ENCODE data around the gene GPS2.
A peak's percentile ranks its signal among the peaks of the same experiment; 100 is the strongest.

Gene GPS2

GRCh38 chr17:7322520-7323194 is 7.5 kb upstream of the GPS2 start:
- Mint-ChIP-seq H3K27me3 (no peaks in the 10 kb centered on the region), H3K27ac (ENCODE audit: low read depth) (no peak overlapping the region), H3K4me1 (peaks cover 5% of the 10 kb centered on the region), H3K4me3 (no peak overlapping the region), H3K9me3 (no peaks in the 10 kb centered on the region), H3K36me3 (ENCODE audit: insufficient read depth) (peaks cover 11% of the 10 kb centered on the region)
- DNase-seq (ENCODE audit: low spot score in 2 of 2), result no peak
- no peak for ATAC-seq (replicated peaks; ENCODE audit: extremely low read depth, poor library complexity, severe bottlenecking)

- no peak overlapping the region for H3K27ac Mint-ChIP-seq (ENCODE audit: low read depth)
- H3K27me3 Mint-ChIP-seq, result no peaks in the 10 kb centered on the region
- DNase-seq (ENCODE audit: low spot score in 2 of 2) (no peak), ATAC-seq (replicated peaks; ENCODE audit: extremely low read depth, poor library complexity, severe bottlenecking) (no peak)
- H3K4me3 Mint-ChIP-seq, result no peak overlapping the region
- no peaks in the 10 kb centered on the region for H3K9me3 Mint-ChIP-seq
- H3K36me3 Mint-ChIP-seq (ENCODE audit: insufficient read depth), result peaks cover 9% of the 10 kb centered on the region
- peaks cover 6% of the 10 kb centered on the region for H3K4me1 Mint-ChIP-seq
These were observed 6.3 kb upstream of the GPS2 start for GRCh38 chr17:7321466-7321865.

- H3K9me3 Mint-ChIP-seq, result no peaks in the 10 kb centered on the region
- DNase-seq (ENCODE audit: low spot score in 2 of 2), result no peak
- H3K4me1 Mint-ChIP-seq, result peaks cover 29% of the 10 kb centered on the region
- no peak overlapping the region for H3K4me3 Mint-ChIP-seq
- no peaks in the 10 kb centered on the region for H3K27me3 Mint-ChIP-seq
- no peak for ATAC-seq (replicated peaks; ENCODE audit: extremely low read depth, poor library complexity, severe bottlenecking)
- no peak overlapping the region for H3K27ac Mint-ChIP-seq (ENCODE audit: low read depth)
- H3K36me3 Mint-ChIP-seq (ENCODE audit: insufficient read depth), result peaks cover 28% of the 10 kb centered on the region
These were observed 3.1 kb upstream of the GPS2 start for GRCh38 chr17:7318121-7318860.

GRCh38 chr17:7317161-7317803 is 2.1 kb upstream of the GPS2 start:
- no peak for ATAC-seq (replicated peaks; ENCODE audit: extremely low read depth, poor library complexity, severe bottlenecking)

GRCh38 chr17:7315570-7316235 is 543 bp upstream of the GPS2 start:
- H3K27me3 Mint-ChIP-seq, result no peaks in the 10 kb centered on the region
- peaks cover 51% of the 10 kb centered on the region for H3K4me1 Mint-ChIP-seq
- no peak for DNase-seq (ENCODE audit: low spot score in 2 of 2)
- no peaks in the 10 kb centered on the region for H3K9me3 Mint-ChIP-seq
- peak overlapping the region; percentile 94 for H3K4me3 Mint-ChIP-seq
- H3K36me3 Mint-ChIP-seq (ENCODE audit: insufficient read depth), result peaks cover 48% of the 10 kb centered on the region
- peak overlapping the region; percentile 93 for H3K27ac Mint-ChIP-seq (ENCODE audit: low read depth)
- ATAC-seq (replicated peaks; ENCODE audit: extremely low read depth, poor library complexity, severe bottlenecking), result no peak

More at GRCh38 chr17:7317161-7317803, 2.1 kb upstream of the GPS2 start:
- H3K4me3 Mint-ChIP-seq, result peak overlapping the region; percentile 31
- H3K27ac Mint-ChIP-seq (ENCODE audit: low read depth), result no peak overlapping the region
- no peaks in the 10 kb centered on the region for H3K27me3 Mint-ChIP-seq
- H3K9me3 Mint-ChIP-seq, result no peaks in the 10 kb centered on the region
- DNase-seq (ENCODE audit: low spot score in 2 of 2), result no peak
- H3K4me1 Mint-ChIP-seq, result peaks cover 39% of the 10 kb centered on the region
- peaks cover 38% of the 10 kb centered on the region for H3K36me3 Mint-ChIP-seq (ENCODE audit: insufficient read depth)

GRCh38 chr17:7313890-7314718 is 1.1 kb downstream of the GPS2 start:
- H3K4me3 Mint-ChIP-seq, result peak overlapping the region; percentile 94
- H3K9me3 Mint-ChIP-seq, result no peaks in the 10 kb centered on the region
- H3K36me3 Mint-ChIP-seq (ENCODE audit: insufficient read depth), result peaks cover 61% of the 10 kb centered on the region
- H3K27ac Mint-ChIP-seq (ENCODE audit: low read depth), result peak overlapping the region; percentile 93
- H3K27me3 Mint-ChIP-seq, result no peaks in the 10 kb centered on the region
- no peak for ATAC-seq (replicated peaks; ENCODE audit: extremely low read depth, poor library complexity, severe bottlenecking)
- H3K4me1 Mint-ChIP-seq, result peaks cover 67% of the 10 kb centered on the region
- DNase-seq (ENCODE audit: low spot score in 2 of 2), result no peak

- no peaks in the 10 kb centered on the region for H3K27me3 Mint-ChIP-seq
- DNase-seq (ENCODE audit: low spot score in 2 of 2), result no peak
- H3K9me3 Mint-ChIP-seq, result no peaks in the 10 kb centered on the region
- H3K4me3 Mint-ChIP-seq, result peak overlapping the region; percentile 94
- peaks cover 67% of the 10 kb centered on the region for H3K36me3 Mint-ChIP-seq (ENCODE audit: insufficient read depth)
- H3K27ac Mint-ChIP-seq (ENCODE audit: low read depth), result peak overlapping the region; percentile 73
- no peak for ATAC-seq (replicated peaks; ENCODE audit: extremely low read depth, poor library complexity, severe bottlenecking)
- H3K4me1 Mint-ChIP-seq, result peaks cover 73% of the 10 kb centered on the region
These were observed 1.9 kb downstream of the GPS2 start for GRCh38 chr17:7313088-7313889.

GRCh38 chr17:7312432-7313087 is 2.6 kb downstream of the GPS2 start:
- no peak for DNase-seq (ENCODE audit: low spot score in 2 of 2)

GRCh38 chr17:7311110-7311705 is 4.0 kb downstream of the GPS2 start:
- ATAC-seq (replicated peaks; ENCODE audit: extremely low read depth, poor library complexity, severe bottlenecking) (no peak), DNase-seq (ENCODE audit: low spot score in 2 of 2) (no peak)
- H3K9me3 Mint-ChIP-seq, result no peaks in the 10 kb centered on the region
- H3K27ac Mint-ChIP-seq (ENCODE audit: low read depth), result peak overlapping the region; percentile 95
- H3K4me3 Mint-ChIP-seq, result peak overlapping the region; percentile 79
- H3K36me3 Mint-ChIP-seq (ENCODE audit: insufficient read depth), result peaks cover 76% of the 10 kb centered on the region
- no peaks in the 10 kb centered on the region for H3K27me3 Mint-ChIP-seq
- H3K4me1 Mint-ChIP-seq, result peaks cover 69% of the 10 kb centered on the region

More at GRCh38 chr17:7312432-7313087, 2.6 kb downstream of the GPS2 start:
- Mint-ChIP-seq H3K27me3 (no peaks in the 10 kb centered on the region), H3K4me3 (peak overlapping the region; percentile 94), H3K27ac (ENCODE audit: low read depth) (peak overlapping the region; percentile 73), H3K36me3 (ENCODE audit: insufficient read depth) (peaks cover 67% of the 10 kb centered on the region), H3K4me1 (peaks cover 73% of the 10 kb centered on the region), H3K9me3 (no peaks in the 10 kb centered on the region)
- no peak for ATAC-seq (replicated peaks; ENCODE audit: extremely low read depth, poor library complexity, severe bottlenecking)

GRCh38 chr17:7309628-7310027 is 5.5 kb downstream of the GPS2 start:
- no peaks in the 10 kb centered on the region for H3K9me3 Mint-ChIP-seq
- H3K27ac Mint-ChIP-seq (ENCODE audit: low read depth), result peak overlapping the region; percentile 95
- peaks cover 57% of the 10 kb centered on the region for H3K4me1 Mint-ChIP-seq
- peaks cover 70% of the 10 kb centered on the region for H3K36me3 Mint-ChIP-seq (ENCODE audit: insufficient read depth)
- peak overlapping the region; percentile 79 for H3K4me3 Mint-ChIP-seq
- H3K27me3 Mint-ChIP-seq, result no peaks in the 10 kb centered on the region
- ATAC-seq (replicated peaks; ENCODE audit: extremely low read depth, poor library complexity, severe bottlenecking) (no peak), DNase-seq (ENCODE audit: low spot score in 2 of 2) (no peak)
